Prostate gland (tissue), 2 donors: ENCODE measurements around the gene MYO7B. TPM values are rescaled to one million over a fixed set of nuclear protein-coding genes. Genes with fewer than 3 reads are reported as not detected.

ENCODE experiments used
- DNase-seq: peaks from one replicate; pipeline ENCODE4 v3.0.0-alpha.2; 2019; ENCODE audit warnings: low spot score
- H3K27ac ChIP-seq, 2 donors: fragments of 200-600 bp; sonication (generic); 2 replicates each; pipeline ENCODE4 v1.5.1; 2017 to 2019
- H3K27me3 ChIP-seq: fragments of 200-600 bp; sonication (generic); replicated peaks from 2 replicates; pipeline ENCODE4 v1.5.1; 2019; ENCODE audit not compliant: insufficient read depth
- H3K36me3 ChIP-seq, 2 donors: fragments of 200-600 bp; sonication (generic); 1 replicate in 1 of 2; 2 replicates in 1 of 2; pipeline versions ENCODE4 v1.5.1 to v1.8.1; 2017 to 2019
- H3K4me1 ChIP-seq: fragments of 200-600 bp; sonication (generic); replicated peaks from 2 replicates; pipeline ENCODE4 v1.5.1; 2019
- H3K4me3 ChIP-seq, 2 donors: fragments of 200-600 bp; sonication (generic); 2 replicates each; pipeline ENCODE4 v1.5.1; 2017 to 2019
- H3K9me3 ChIP-seq: fragments of 200-600 bp; sonication (generic); 2 replicates; pipeline ENCODE4 v1.5.1; 2017
- POLR2A ChIP-seq: fragments of 450-650 bp; IDR thresholded peaks from one replicate; pipeline ENCODE4 v1.6.1; 2016; ENCODE audit warnings: antibody characterized with exemption, mild to moderate bottlenecking
- POLR2AphosphoS5 ChIP-seq: sonication (generic); formaldehyde crosslinking; IDR thresholded peaks from one replicate; pipeline ENCODE4 v1.6.1; 2017; ENCODE audit warnings: antibody characterized with exemption
- WGBS: methylation state at CpG from one replicate; pipeline ENCODE4 v1.1.5; 2018; 5-methylcytosine and 5-hydroxymethylcytosine counted together
- intact Hi-C: fragments of 100-400 bp; cut with DNase I; formaldehyde crosslinking; loops from one replicate; pipeline ENCODE4 v1.14.2; 2022
- total RNA-seq, 2 donors: library from RNA; depleted of rRNA; stranded (reverse); fragments of >200 nt; gene quantifications; one replicate each; pipeline ENCODE4 v1.1.0, GENCODE V29; 2016
- TF ChIP-seq, protein P1 (sequence below), 4 experiments: fragments of 200-600 bp in 2 of 4; fragments of 450-650 bp in 2 of 4; sonication (generic) in 2 of 4; IDR thresholded peaks; 1 replicate in 3 of 4; 2 replicates in 1 of 4; pipeline ENCODE4 v1.5.1; 2016 to 2019; ENCODE audit warnings: antibody characterized with exemption in 4 of 4, mild to moderate bottlenecking in 2 of 4, moderate library complexity in 2 of 4

Gene MYO7B
- 1 to 10 TPM in 1 of 2 donors, not detected in 1; 1.4 TPM for total RNA-seq

DNA sequence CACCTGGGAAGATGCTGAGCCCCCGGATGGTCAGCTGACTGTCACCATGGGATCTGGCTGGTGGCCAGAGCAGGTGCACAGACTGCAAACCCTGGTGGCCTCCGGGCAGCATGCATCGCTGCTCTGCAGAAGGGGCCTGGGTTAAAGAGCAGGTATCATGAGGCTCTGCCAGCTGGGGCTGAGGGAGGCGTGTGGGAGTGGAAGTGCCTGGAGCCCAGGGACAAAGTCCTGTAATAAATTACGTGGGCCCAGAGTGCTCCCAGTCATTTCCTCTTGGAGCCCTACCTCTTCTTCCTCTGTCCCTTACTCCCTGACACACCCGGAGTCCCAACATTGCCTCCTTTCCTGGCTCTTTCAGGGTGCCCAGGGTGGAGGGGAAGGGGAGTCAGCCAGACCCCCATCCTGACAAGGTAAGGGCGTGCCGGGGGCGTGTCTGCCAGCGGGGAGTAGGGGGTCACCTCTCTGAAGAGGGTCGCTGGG lies at the start of gene MYO7B:
TSS of gene MYO7B (plus strand) at position 262 of the 480 bp plus-strand sequence. CDS start 24,040 bp downstream, outside the sequence.
- Histone ChIP-seq H3K27ac (no peak within 1 kb of the TSS), H3K4me1 (no peaks in the 10 kb centered on the region), H3K4me3 (no peak within 1 kb of the TSS), H3K9me3 (no peaks in the 10 kb centered on the region), H3K36me3 (no peaks in the 10 kb centered on the region), H3K27me3 (no peaks in the 10 kb centered on the region)
- DNase-seq, result no peak
- 85% methylated on average over 11 of the region's 11 CpGs for whole genome bisulfite sequencing
- intact Hi-C loops, result no loop called here
- TF ChIP-seq POLR2A (no peak), POLR2AphosphoS5 (no peak)
- TF ChIP-seq, protein P1, sequence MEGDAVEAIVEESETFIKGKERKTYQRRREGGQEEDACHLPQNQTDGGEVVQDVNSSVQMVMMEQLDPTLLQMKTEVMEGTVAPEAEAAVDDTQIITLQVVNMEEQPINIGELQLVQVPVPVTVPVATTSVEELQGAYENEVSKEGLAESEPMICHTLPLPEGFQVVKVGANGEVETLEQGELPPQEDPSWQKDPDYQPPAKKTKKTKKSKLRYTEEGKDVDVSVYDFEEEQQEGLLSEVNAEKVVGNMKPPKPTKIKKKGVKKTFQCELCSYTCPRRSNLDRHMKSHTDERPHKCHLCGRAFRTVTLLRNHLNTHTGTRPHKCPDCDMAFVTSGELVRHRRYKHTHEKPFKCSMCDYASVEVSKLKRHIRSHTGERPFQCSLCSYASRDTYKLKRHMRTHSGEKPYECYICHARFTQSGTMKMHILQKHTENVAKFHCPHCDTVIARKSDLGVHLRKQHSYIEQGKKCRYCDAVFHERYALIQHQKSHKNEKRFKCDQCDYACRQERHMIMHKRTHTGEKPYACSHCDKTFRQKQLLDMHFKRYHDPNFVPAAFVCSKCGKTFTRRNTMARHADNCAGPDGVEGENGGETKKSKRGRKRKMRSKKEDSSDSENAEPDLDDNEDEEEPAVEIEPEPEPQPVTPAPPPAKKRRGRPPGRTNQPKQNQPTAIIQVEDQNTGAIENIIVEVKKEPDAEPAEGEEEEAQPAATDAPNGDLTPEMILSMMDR (IDR thresholded peaks at IDR 0.05), result no peak

DNA sequence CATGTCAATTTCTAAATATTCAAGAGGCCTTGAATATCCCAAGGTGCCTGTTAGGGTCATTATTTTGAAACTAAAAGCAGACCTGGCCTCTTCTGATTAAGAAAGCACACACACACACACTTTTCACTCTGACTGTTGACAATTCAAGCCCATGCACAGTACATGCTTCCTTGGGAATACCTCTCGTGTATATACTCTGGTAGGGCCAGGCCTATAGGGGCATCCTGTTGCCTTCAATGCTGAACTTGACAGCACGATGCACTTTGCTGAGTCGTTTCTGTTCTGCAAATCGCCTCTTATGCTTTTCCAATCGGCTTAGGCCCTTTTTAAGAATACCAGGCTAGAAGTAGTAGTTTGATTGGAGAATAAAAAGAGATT lies 49.8 kb upstream of the MYO7B start:
- Histone ChIP-seq H3K9me3 (no peaks in the 10 kb centered on the region), H3K4me3 (no peak overlapping the region), H3K36me3 (peaks cover 0 to 4% of the 10 kb centered on the region in 2 donors), H3K27me3 (no peaks in the 10 kb centered on the region), H3K4me1 (no peaks in the 10 kb centered on the region), H3K27ac (no peak overlapping the region)
- no peak for DNase-seq
- TF ChIP-seq POLR2A, result no peak
- TF ChIP-seq, protein P1 (IDR thresholded peaks at IDR 0.05), result no peak
- no peak for TF ChIP-seq POLR2AphosphoS5
- WGBS, result 90% methylated on average over 5 of the region's 5 CpGs
- intact Hi-C loops, result no loop called here

DNA sequence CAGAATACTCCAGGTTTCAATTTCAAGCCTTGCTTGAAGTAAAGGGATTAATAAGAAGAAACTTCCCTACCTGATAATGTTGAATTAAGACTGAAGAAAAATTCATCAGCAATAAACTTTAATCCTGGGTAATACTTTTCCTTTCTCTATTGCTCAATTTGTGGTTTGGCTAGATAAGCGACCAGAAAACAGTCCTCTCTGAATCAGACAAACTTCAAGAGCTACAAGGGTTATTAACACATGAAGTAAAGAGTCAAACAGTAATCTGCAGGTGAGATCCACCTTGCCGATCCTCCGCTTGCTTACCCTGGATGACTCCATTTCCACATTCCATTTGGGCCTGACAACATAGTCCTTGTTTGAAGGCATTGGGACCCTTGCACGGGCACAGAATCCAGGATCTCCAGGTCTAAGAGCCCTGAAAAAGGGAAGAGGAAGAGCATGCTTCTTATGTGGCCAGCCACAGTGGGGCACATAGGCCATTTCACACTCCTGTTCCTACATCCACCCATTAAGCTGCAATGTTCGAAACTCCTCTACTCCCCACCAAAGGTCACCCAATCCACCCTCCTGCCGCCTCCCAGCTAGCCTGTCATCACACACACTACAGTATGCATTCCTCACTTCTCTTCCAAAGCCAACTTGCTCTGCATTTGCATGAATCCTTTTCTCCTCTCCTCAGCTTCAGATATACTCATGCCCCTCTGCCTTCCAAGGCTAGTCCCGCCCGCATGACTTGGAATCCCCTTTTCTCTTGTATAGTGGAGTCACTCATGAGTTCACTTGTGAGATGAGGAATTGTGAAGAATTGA lies 49.0 kb upstream of the MYO7B start:
- intact Hi-C loops, result no loop called here
- Histone ChIP-seq H3K27ac (no peak overlapping the region), H3K27me3 (no peaks in the 10 kb centered on the region), H3K4me1 (no peaks in the 10 kb centered on the region), H3K9me3 (no peaks in the 10 kb centered on the region), H3K4me3 (no peak overlapping the region), H3K36me3 (peaks cover 0 to 4% of the 10 kb centered on the region in 2 donors)
- TF ChIP-seq POLR2A (no peak), POLR2AphosphoS5 (no peak)
- TF ChIP-seq, protein P1 (IDR thresholded peaks at IDR 0.05), result no peak
- 89% methylated on average over 8 of the region's 8 CpGs for WGBS
- DNase-seq, result no peak

DNA sequence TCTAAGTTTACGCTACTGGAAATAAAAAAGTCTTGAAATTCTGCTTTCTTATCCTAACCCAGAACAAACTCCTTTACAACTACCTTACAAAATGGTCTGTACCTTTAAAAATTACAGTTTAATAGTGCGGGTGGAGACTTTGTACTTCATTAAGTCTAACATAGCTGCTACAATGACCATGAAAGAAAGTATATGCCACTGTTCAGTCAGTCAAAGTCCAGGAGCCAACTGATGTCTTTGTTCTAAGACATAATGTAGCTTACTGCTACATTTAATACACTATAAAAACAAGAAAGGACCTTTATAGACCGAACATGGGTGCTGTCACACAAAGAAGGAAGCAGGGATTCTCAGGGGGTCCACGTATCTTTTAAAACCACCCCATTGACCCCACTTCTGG lies 45.2 kb upstream of the MYO7B start:
- no peak overlapping the region for H3K4me3 ChIP-seq
- no peaks in the 10 kb centered on the region for H3K4me1 ChIP-seq
- WGBS, result 70% methylated on average over 4 of the region's 4 CpGs
- no peak for DNase-seq
- intact Hi-C loops, result no loop called here
- peaks cover 0 to 1% of the 10 kb centered on the region in 2 donors for H3K36me3 ChIP-seq
- H3K9me3 ChIP-seq, result no peaks in the 10 kb centered on the region
- no peaks in the 10 kb centered on the region for H3K27me3 ChIP-seq
- no peak overlapping the region for H3K27ac ChIP-seq
- TF ChIP-seq POLR2AphosphoS5 (no peak), POLR2A (no peak)
- TF ChIP-seq, protein P1 (IDR thresholded peaks at IDR 0.05), result no peak

DNA sequence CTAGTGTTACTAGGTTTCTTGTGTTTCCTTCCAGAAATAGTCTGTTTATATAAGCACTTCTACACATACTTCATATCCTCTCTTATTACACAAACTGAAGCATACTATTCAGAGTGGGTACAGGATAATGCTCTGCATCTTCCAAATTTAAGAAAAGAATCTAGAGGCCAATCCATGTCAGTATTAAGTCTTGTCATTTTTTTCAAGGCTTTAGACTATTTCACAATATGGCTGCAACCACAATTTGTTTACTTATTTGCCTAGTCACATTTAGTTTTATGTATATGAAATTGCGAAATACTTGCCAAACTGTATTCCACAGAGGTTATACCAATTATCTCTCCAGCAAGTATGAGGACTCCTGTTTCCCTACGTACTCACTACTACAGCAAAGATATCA lies 37.1 kb upstream of the MYO7B start:
- no peaks in the 10 kb centered on the region for H3K4me1 ChIP-seq
- no peak for DNase-seq
- H3K4me3 ChIP-seq, result no peak overlapping the region
- 98% methylated on average over 2 of the region's 2 CpGs for WGBS
- H3K36me3 ChIP-seq, result peaks cover 0 to 3% of the 10 kb centered on the region in 2 donors
- no peaks in the 10 kb centered on the region for H3K27me3 ChIP-seq
- no peaks in the 10 kb centered on the region for H3K9me3 ChIP-seq
- TF ChIP-seq, protein P1 (IDR thresholded peaks at IDR 0.05), result no peak
- TF ChIP-seq POLR2A, result no peak
- TF ChIP-seq POLR2AphosphoS5, result no peak
- no peak overlapping the region for H3K27ac ChIP-seq
- intact Hi-C loops, result no loop called here
